ENCODE measurements around the gene HEATR3. TPM values are rescaled to one million over a fixed set of nuclear protein-coding genes. Genes with fewer than 3 reads are reported as not detected.

The HEATR3 gene
- total and polyA plus RNA-seq, 2 of the 13 experiments (the other 11 are each of a cell fraction or from before 2014, with no cell fraction given), result 22.4 to 52.4 TPM

GRCh38 chr16:50152351-50152806 is 86.6 kb downstream of the HEATR3 start (continued):
- TF ChIP-seq MLXIP (CRISPR knock-in tag; IDR thresholded peaks at IDR 0.05; ENCODE audit: borderline replicate concordance) (0 out of 2 replicates have a peak, but pooled peaks have one; percentile 52), DNMT3B (CRISPR knock-in tag; conservative IDR thresholded peaks at IDR 0.05) (no peak), ZNF704 (CRISPR knock-in tag; IDR thresholded peaks at IDR 0.05; ENCODE audit: borderline replicate concordance) (no peak), NFYB (CRISPR knock-in tag; IDR thresholded peaks at IDR 0.05) (no peak), YEATS4 (CRISPR knock-in tag; IDR thresholded peaks at IDR 0.05; ENCODE audit: borderline replicate concordance) (peak; percentile 55; the same call in 1 of the 2 replicates), CHCHD3 (CRISPR knock-in tag; IDR thresholded peaks at IDR 0.05) (no peak), ZBTB34 (CRISPR knock-in tag; IDR thresholded peaks at IDR 0.05) (no peak), JARID2 (CRISPR knock-in tag; IDR thresholded peaks at IDR 0.05; ENCODE audit: insufficient replicate concordance) (no peak), PHF21A (CRISPR knock-in tag; IDR thresholded peaks at IDR 0.05) (peak; percentile 16; the same call in 1 of the 2 replicates), KAT2B (IDR thresholded peaks at IDR 0.05; ENCODE audit: borderline replicate concordance, low read depth, low read length) (no peak), ZNF768 (CRISPR knock-in tag; IDR thresholded peaks at IDR 0.05) (no peak), KLF12 (CRISPR knock-in tag; IDR thresholded peaks at IDR 0.05; ENCODE audit: borderline replicate concordance) (peak; percentile 92), ZIK1 (CRISPR knock-in tag; IDR thresholded peaks at IDR 0.05; ENCODE audit: borderline replicate concordance, low read depth) (no peak), ZNF614 (CRISPR knock-in tag; IDR thresholded peaks at IDR 0.05; ENCODE audit: borderline replicate concordance) (peak; percentile 46; the same call in 1 of the 2 replicates), ZNF503 (CRISPR knock-in tag; IDR thresholded peaks at IDR 0.05) (0 out of 2 replicates have a peak, but pooled peaks have one; percentile 65), HCFC1 (IDR thresholded peaks at IDR 0.05; ENCODE audit: low read depth, low read length) (no peak), ZBTB25 (CRISPR knock-in tag; IDR thresholded peaks at IDR 0.05) (no peak), TSC22D2 (CRISPR knock-in tag; IDR thresholded peaks at IDR 0.05; ENCODE audit: borderline replicate concordance) (no peak), ZNF333 (CRISPR knock-in tag; IDR thresholded peaks at IDR 0.05; ENCODE audit: borderline replicate concordance) (no peak), ZNF354B (CRISPR knock-in tag; IDR thresholded peaks at IDR 0.05) (no peak), SRSF9 (IDR thresholded peaks at IDR 0.05; ENCODE audit: borderline replicate concordance, insufficient read depth, low read depth, low read length, poor library complexity, severe bottlenecking) (no peak)

Measured in HepG2 (cell line).